HG03378 (cell line): Measurements from ENCODE around the gene CLCN2.
A peak's percentile ranks its signal among the peaks of the same experiment; 100 is the strongest.

ENCODE experiments used
- ATAC-seq: cut with Tn5 transposase; IDR thresholded peaks from one replicate; pipeline ENCODE4 v1.9.1; 2021; ENCODE audit warnings: mild to moderate bottlenecking, moderate library complexity; ENCODE audit not compliant: unreplicated experiment

The CLCN2 gene

DNA sequence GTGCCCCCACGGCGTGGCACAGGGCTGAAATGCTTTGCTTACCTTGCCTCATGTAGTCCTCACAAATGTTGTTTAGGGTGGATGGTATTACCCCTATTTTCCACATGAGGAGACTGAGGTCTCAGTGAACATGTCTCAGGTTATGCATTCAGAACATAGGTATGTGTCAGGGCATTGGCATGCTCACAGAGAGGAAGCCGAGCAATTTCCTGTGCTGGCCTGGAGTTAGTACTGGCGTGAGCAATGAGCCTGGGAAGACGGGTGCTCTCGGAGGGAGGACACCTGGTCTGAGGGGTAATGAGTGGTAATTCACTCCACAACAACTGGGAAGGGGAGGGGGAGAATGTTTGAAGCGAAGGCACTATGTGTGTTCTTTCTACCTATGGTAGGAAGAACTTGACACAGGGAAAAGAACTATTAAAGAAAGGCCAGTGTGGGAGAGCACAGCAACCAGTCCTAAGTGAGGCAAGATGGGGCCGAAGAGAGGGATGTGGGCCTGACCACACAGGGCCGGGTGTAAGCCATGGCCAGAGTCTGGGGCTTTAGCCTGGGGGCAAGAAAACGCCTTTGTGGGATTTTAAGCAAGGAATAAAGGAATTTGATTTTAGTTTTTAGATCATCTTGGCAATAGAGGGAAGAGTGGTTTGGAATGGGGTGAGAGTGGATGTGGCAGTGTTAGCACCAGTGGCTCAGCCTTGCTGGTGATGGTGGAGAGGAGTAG, 28.9 kb downstream of the CLCN2 start:
- no peak for ATAC-seq

DNA sequence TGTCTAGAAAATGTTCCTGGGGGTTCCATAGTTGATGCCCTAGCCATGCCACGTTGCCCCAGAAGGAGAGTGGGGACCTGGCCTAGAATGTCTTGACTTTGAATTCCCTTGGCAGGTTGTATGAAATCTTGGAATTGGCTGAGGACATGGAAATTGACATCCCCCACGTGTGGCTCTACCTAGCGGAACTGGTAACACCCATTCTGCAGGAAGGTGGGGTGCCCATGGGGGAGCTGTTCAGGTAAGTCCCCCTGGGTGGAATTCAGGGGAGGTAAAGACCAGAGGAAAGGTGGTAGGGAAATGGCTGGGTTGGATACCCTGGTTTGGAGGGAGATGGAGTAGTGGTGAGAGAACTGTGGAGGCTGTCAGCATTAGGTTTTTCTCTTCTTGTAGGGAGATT, 32.9 kb downstream of the CLCN2 start:
- ATAC-seq = no peak

DNA sequence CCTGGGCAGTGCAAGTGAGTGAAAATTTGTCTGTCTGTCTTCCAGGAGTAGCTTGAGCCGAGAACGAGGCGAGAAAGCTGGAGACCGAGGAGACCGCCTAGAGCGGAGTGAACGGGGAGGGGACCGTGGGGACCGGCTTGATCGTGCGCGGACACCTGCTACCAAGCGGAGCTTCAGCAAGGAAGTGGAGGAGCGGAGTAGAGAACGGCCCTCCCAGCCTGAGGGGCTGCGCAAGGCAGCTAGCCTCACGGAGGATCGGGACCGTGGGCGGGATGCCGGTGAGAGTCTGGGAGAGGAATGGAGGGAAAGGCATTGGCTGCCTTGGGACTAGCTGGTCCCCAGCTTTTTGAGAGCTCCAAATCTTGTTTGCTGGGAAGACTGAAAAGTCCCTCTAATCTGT, 34.2 kb downstream of the CLCN2 start:
- no peak for ATAC-seq

DNA sequence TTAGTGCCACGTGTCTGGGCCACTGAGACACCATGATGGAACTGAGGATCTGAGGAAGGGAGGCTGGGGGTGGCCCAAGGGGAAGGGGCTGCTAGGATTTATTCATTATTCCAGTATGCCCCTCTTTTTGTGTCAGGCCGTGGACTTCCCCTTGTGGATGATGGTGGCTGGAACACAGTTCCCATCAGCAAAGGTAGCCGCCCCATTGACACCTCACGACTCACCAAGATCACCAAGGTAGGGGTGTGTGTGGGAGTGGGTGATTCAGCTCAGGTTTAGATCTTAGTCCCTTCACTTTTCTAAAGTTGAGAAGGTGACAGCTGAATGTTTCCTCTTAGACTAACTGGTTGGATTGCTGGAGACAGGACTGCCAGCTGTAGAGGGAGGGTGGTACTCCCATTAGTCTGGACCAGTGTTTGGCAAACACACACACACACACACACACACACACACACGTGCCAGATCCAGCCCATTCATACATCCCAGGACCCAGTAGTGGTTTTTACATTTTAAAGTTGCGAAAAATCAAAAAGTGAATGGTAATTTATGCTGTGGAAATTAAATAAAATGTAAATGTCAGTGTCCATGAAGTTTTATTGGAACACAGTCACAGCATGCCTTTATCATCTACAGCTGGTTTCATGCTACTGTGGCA, 35.6 kb downstream of the CLCN2 start:
- no peak for ATAC-seq

DNA sequence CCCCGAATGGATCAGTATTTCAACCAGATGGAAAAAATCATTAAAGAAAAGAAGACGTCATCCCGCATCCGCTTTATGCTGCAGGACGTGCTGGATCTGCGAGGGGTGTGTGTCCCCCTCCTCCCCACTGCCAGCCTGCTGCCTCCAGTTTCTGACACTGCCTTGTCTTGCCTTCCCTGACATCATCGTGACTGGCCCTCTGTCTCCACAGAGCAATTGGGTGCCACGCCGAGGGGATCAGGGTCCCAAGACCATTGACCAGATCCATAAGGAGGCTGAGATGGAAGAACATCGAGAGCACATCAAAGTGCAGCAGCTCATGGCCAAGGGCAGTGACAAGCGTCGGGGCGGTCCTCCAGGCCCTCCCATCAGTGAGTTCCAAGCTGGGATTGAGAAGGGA, 36.1 kb downstream of the CLCN2 start:
- no peak for ATAC-seq

DNA sequence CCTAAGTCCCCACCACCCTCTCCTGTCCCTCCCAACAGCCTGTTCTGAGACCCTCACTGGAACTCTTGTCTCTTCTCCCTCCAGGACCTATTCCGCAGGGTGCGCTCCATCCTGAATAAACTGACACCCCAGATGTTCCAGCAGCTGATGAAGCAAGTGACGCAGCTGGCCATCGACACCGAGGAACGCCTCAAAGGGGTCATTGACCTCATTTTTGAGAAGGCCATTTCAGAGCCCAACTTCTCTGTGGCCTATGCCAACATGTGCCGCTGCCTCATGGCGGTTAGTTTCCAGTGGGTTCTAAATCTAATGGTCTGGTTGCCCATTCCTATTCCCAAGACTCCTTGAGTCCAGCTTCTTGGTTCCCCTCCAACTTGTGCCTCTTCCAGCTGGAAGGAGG, 37.7 kb downstream of the CLCN2 start:
- no peak for ATAC-seq

DNA sequence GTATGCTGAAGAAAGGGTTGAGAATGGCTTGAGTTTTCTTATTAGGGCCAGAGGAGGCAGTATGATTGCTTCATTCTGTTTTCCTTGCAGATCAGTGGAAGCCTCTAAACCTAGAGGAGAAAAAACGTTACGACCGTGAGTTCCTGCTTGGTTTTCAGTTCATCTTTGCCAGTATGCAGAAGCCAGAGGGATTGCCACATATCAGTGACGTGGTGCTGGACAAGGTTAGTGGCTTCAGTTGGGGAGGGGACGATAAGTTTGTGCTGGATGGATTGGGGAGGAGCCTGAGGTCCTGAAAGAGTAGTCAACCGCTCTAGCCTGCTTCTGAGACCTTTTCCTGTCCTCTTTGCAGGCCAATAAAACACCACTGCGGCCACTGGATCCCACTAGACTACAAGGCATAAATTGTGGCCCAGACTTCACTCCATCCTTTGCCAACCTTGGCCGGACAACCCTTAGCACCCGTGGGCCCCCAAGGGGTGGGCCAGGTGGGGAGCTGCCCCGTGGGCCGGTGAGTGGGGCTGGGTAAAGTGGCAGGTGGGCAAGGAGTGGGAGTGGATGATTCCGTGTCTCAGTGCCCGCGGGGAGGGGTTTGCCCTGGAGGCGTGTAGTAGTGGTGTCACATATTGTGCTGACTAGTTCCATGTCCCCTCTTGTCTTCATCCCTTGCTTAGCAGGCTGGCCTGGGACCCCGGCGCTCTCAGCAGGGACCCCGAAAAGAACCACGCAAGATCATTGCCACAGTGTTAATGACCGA, 38.5 kb downstream of the CLCN2 start:
- ATAC-seq = no peak

DNA sequence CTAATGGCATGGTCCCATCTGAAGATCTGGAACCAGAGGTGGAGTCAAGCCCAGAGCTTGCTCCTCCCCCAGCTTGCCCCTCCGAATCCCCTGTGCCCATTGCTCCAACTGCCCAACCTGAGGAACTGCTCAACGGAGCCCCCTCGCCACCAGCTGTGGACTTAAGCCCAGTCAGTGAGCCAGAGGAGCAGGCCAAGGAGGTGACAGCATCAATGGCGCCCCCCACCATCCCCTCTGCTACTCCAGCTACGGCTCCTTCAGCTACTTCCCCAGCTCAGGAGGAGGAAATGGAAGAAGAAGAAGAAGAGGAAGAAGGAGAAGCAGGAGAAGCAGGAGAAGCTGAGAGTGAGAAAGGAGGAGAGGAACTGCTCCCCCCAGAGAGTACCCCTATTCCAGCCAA, 39.7 kb downstream of the CLCN2 start:
- no peak for ATAC-seq

DNA sequence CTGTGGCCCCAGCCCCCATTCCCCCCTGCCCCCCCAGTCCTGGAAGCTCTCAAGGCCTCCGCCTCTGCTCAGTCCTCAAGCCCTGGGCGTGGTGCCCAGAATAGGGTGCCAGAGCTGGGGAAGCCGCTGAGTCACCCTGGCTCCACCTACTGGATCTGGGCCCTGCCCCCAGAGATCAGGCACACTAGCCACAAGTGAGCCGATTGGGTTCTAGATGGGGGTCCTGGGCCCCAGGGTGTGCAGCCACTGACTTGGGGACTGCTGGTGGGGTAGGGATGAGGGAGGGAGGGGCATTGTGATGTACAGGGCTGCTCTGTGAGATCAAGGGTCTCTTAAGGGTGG, 41.3 kb downstream of the CLCN2 start:
- ATAC-seq = no peak

DNA sequence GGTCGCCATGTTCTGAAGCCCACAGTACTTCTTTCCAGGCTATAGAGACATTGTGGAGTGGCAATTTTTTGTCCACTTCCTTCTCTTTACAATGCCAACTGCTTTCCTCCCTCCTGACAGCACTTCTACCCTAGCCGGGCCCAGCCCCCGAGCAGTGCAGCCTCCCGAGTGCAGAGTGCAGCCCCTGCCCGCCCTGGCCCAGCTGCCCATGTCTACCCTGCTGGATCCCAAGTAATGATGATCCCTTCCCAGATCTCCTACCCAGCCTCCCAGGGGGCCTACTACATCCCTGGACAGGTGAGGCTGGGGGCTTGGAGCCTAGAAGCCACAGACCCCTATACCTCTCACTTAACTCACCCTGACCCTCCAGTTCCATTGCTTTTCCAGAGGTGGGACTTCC, 44.2 kb downstream of the CLCN2 start:
- ATAC-seq = no peak

DNA sequence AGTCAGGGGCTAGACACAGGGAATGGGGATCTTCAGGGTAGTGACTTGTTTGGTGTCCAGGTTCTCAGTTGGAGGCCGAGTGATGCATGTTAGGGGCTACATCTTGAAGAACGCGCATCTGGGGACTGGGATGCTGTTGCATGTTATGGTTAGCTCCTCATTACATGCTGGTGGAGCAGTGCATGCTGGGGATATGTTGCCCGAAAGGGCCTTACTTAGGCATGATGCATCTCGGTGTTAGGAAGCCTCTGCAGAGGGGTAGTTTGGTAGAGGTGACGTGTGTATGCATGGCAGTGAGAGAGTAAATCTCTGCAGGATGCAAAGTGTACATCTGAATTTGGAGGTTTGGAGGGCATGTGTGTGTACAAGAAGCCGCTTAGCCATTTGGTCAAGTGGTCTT, 44.6 kb downstream of the CLCN2 start:
- no peak for ATAC-seq

DNA sequence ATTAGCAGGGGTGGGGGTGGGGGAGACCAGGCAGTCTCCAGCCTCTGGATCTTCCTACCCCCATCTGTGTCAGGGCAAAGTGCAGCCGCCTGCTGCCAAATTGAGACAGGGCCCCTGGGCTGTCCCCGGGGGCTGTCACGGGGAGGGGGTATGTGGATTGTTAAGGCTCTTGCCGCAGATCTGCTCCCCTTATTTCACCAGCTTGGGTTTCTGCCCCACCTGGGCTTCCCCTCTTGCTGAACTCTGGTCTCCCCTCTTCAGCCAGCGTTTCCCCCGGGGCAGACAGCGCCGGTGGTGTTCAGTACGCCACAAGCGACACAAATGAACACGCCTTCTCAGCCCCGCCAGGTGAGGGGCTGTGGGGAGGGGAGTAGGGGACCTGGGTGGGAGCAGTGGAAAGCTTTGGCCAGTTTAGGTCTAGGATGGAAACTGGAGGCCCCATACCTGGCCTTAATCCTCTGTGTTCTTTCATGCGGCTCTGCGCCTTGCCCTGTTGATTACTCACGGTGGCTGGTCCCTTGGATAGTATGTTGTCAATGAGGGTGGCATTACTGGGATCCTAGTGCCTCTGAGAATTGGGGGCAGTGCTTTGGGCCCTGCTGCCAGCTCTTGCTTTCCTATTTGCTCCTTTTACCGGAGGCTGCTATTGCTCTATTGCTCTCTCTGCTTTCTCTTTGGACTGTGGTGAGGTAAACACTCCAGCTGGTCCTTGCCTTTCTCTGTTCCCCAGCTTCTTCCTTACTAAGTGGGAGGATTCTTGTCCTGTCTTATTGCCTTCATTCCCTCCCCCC, 45.3 kb downstream of the CLCN2 start:
- ATAC-seq = no peak

DNA sequence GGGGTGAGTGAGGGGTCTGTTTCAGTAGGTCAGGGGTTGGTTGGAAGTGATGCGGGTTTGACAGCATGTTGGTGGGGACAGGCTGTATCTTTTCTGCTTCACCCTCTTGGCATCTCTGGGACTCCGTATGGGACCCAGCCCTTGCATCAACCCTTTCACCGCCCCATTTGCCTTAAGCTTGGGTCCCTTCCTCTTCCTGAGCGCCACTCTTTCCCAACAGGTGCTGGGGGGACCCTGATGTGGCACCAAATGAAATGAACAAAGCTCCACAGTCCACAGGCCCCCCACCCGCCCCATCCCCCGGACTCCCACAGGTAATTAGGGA, 45.9 kb downstream of the CLCN2 start:
- ATAC-seq = no peak

DNA sequence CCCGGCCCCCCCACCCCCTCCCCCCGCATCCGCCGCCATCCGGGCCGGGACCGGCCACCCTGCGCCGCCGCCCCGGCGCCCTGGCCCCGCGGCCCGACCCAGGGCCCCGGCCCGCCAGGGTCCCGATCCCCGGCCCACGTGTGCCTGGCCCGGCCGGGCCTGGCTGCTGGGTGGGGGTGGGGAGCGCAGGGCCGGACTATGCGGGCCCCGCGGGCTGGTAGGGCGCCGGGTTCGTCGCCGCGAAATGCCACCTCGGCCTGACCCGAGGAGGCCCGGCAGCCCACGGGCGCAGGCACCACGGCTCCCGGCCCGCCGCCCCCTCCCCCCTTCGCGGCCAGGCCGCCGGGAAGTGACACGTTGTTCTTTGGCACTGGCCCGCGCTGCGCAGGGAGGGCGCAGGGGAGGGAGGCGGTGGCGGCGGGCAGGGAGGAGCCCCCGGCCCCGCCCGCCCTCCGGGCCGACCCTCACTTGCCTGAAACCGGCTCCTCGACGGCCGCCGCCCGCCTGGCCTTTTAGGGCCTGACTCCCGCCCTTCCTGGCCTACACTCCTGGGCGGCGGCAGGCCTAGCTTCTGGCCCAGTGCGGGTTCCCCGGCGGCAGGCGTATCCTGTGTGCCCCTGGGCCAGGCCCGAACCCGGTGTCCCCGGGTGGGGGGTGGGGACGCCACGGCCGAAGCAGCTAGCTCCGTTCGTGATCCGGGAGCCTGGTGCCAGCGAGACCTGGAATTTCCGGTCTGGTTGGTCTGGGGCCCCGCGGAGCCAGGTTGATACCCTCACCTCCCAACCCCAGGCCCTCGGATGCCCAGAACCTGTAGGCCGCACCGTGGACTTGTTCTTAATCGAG, 46.5 kb downstream of the CLCN2 start:
- peak; percentile 8 for ATAC-seq

DNA sequence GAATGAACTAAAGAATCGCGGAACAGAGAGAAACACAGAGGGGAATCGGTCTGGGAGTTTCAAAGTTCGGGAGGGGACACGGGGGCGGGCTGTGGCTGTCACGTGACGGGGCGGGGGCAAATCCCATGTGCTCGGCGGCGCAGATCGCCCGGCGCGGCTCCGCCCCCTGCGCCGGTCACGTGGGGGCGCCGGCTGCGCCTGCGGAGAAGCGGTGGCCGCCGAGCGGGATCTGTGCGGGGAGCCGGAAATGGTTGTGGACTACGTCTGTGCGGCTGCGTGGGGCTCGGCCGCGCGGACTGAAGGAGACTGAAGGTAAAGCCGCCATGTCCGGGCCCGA, 47.1 kb downstream of the CLCN2 start, which contains the start of gene EIF4G1:
Gene EIF4G1 (plus strand): TSS at position 244 of the 337 bp plus-strand sequence. CDS start 1,191 bp downstream, outside the sequence.
- peak; percentile 75 for ATAC-seq

DNA sequence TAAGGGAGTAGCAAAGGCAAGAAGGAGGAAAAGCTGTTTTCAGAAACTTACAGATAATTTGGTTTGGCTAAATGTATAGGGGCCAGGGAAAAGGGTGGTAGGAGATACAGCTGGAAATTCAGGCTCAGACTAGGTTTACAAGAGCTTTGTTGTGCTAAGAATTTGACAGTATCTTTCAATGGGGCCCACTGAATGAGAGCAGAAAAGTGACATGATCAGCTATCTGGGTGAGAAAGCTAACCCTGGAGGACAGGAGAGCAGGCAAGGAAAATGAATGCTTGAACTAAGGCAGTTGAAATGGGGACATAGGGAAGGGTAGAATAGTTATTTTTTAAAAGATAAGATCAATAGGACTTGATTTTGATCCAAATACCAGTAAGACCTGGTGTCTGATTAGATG, 49.8 kb downstream of the CLCN2 start:
- no peak for ATAC-seq

DNA sequence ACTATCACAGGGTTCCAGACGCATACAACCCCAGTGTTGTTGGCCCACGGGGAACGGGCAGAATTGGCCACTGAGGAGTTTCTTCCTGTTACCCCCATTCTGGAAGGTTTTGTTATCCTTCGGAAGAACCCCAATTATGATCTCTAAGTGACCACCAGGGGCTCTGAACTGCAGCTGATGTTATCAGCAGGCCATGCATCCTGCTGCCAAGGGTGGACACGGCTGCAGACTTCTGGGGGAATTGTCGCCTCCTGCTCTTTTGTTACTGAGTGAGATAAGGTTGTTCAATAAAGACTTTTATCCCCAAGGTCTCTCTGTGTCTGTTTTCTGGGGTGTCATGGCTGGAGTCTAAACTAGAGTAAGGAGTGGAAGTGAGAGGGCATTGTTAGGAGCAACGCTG, 52.7 kb downstream of the CLCN2 start:
- no peak for ATAC-seq

DNA sequence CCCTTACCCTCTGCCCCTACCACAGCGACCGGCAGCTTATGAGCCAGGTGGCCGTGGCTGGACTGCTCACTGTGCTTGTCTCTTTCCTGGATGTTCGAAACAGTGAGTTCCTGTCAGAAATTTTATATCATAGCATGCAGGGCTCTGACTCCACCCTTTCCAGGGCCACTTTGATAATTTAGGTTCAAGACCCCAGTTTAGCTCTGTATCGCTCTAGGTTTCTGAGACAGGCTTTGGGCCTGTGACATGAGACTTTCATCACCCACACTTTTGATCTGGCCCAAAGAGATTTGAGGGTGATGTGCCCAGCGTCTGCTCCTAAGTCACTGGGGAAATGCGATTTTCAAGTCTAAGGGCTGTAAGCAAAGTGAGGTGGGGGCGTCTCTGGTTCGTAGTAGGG, 53.5 kb downstream of the CLCN2 start:
- ATAC-seq = no peak

DNA sequence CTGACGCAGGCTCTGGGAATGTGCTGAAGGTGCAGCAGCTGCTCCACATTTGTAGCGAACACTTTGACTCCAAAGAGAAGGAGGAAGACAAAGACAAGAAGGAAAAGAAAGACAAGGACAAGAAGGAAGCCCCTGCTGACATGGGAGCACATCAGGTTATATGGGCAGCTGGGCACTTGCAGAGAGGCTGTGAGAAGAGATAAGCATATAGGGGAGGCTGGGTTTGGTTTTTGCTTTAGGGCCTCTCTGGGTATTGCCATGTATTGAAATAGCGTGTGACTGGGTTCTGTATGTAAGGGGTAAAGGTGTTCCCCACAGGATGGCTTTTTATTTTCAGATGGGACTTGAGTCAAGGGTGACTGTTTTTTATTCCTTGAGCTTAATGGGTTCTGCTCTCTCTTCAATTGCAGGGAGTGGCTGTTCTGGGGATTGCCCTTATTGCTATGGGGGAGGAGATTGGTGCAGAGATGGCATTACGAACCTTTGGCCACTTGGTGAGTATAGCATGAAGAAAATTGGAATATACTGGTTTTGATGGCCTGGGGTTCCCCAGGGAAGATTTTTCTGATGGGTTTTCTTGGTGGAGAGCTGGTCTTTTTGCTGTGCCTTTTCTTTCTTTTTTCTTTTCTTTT, 54.9 kb downstream of the CLCN2 start:
- ATAC-seq = no peak

DNA sequence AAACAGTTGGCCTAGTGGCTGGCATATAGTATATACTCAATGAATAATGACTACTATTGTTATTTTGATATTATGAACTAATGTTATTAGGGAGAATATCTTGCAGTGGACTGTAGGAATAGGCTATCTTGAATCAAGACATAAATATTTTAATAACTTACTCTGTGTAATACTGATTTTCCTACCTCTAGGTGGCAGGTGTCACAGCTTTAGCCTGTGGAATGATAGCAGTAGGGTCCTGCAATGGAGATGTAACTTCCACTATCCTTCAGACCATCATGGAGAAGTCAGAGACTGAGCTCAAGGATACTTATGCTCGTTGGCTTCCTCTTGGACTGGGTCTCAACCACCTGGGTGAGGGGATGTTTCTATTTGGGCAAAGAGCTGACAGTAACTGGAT, 55.8 kb downstream of the CLCN2 start:
- ATAC-seq = no peak
